ENCODE measurements around the gene AOAH. TPM values are rescaled to one million over a fixed set of nuclear protein-coding genes. Genes with fewer than 3 reads are reported as not detected.
"Not testable (repeated sequence)": the region's sequence is repeated elsewhere in the genome, so short reads cannot be mapped to it uniquely, and the experiment has no call there.

AOAH gene
- total RNA-seq, 1 donor from 2014 or later = 7.4 TPM

DNA sequence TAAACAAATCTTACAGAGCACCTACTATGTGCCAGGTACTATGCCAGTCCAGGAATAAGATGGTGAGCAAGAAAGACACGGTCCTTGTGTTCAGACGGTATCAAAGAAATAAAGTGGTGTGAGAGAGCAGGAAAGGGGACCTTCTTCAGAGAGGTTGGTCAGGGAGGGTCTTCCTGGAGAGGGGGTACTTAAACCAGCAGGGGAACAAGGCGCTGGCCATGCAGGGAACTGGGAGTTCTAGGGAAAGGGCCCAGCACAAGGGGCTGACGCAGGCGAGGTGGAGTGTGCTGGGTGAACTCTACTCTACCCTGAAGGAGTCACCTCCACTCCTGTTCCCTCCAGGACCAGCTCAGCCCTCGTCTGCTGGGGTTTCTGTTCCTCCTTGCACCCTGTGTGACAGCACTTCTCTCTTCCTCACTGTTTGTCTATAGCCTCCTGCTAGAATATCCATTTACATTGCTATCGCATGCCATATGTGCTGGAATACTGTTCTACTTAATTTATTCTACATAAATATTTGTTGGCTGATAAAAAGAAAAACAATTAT is 73.5 kb downstream of the AOAH start:
- H3K36me3 ChIP-seq = no peaks in the 10 kb centered on the region
- intact Hi-C loops (cut with DNase I) = no loop called here
- DNase-seq (ENCODE audit: extremely low spot score in 2 of 2) = peak in 1 of 2 donors; percentile 67
- H3K4me3 ChIP-seq = no peak overlapping the region
- H3K27me3 ChIP-seq = no peaks in the 10 kb centered on the region
- no peak overlapping the region for H3K27ac ChIP-seq
- H3K9me3 ChIP-seq = no peaks in the 10 kb centered on the region
- no peak for TF ChIP-seq POLR2AphosphoS5 (IDR thresholded peaks at IDR 0.05; ENCODE audit: insufficient read depth in 1 of 2, low read depth in 1 of 2)
- TF ChIP-seq, protein P1, sequence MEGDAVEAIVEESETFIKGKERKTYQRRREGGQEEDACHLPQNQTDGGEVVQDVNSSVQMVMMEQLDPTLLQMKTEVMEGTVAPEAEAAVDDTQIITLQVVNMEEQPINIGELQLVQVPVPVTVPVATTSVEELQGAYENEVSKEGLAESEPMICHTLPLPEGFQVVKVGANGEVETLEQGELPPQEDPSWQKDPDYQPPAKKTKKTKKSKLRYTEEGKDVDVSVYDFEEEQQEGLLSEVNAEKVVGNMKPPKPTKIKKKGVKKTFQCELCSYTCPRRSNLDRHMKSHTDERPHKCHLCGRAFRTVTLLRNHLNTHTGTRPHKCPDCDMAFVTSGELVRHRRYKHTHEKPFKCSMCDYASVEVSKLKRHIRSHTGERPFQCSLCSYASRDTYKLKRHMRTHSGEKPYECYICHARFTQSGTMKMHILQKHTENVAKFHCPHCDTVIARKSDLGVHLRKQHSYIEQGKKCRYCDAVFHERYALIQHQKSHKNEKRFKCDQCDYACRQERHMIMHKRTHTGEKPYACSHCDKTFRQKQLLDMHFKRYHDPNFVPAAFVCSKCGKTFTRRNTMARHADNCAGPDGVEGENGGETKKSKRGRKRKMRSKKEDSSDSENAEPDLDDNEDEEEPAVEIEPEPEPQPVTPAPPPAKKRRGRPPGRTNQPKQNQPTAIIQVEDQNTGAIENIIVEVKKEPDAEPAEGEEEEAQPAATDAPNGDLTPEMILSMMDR (IDR thresholded peaks at IDR 0.05) = no peak
- TF ChIP-seq POLR2A (IDR thresholded peaks at IDR 0.05) = no peak
- H3K4me1 ChIP-seq = no peaks in the 10 kb centered on the region

DNA sequence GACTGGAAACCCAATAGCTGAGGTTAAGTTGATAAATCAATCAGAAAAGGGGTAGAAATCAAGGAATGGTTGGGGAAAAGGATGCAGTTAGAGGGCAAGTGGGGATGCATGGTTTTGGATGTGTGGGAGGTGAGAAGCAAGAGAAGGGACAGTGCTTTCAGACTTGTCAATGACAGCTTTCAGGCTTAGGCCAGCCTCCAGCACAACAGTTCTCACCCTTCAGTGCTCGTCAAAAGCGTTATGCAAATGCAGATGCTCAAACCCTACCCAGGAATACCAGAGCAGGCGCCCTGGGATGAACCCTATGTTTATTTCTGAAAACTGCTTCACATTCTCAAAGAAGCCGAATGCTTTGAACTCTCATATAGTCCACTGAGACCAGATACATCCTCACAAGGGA is 74.0 kb downstream of the AOAH start:
- intact Hi-C loops (cut with DNase I) = no loop called here
- H3K4me3 ChIP-seq = no peak overlapping the region
- no peaks in the 10 kb centered on the region for H3K27me3 ChIP-seq
- no peak overlapping the region for H3K27ac ChIP-seq
- H3K36me3 ChIP-seq = no peaks in the 10 kb centered on the region
- H3K4me1 ChIP-seq = peaks cover 2% of the 10 kb centered on the region
- TF ChIP-seq POLR2AphosphoS5 (IDR thresholded peaks at IDR 0.05; ENCODE audit: insufficient read depth in 1 of 2, low read depth in 1 of 2) = no peak
- TF ChIP-seq, protein P1 (IDR thresholded peaks at IDR 0.05) = no peak
- TF ChIP-seq POLR2A (IDR thresholded peaks at IDR 0.05) = no peak
- peak in 1 of 2 donors; percentile 44 for DNase-seq (ENCODE audit: extremely low spot score in 2 of 2)
- no peaks in the 10 kb centered on the region for H3K9me3 ChIP-seq

DNA sequence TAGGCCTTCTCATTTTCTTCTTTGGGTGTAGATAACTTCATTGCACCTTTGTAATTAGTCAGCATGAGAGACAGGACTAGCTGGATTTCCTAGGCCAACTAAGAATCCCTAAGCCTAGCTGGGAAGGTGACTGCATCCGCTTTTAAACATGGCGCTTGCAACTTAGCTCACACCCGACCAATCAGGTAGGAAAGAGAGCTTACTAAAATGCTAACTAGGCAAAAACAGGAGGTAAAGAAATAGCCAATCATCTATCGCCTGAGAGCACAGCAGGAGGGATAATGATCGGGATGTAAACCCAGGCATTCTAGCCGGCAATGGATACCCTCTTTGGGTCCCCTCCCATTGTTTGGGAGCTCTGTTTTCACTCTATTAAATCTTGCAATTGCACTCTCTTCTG is 75.0 kb downstream of the AOAH start:
- H3K9me3 ChIP-seq; intact Hi-C loops (cut with DNase I); H3K36me3 ChIP-seq; H3K27ac ChIP-seq; H3K27me3 ChIP-seq; H3K4me1 ChIP-seq; H3K4me3 ChIP-seq: not testable (repeated sequence)
- DNase-seq (ENCODE audit: extremely low spot score in 2 of 2) = peak in 1 of 2 donors; percentile 47

DNA sequence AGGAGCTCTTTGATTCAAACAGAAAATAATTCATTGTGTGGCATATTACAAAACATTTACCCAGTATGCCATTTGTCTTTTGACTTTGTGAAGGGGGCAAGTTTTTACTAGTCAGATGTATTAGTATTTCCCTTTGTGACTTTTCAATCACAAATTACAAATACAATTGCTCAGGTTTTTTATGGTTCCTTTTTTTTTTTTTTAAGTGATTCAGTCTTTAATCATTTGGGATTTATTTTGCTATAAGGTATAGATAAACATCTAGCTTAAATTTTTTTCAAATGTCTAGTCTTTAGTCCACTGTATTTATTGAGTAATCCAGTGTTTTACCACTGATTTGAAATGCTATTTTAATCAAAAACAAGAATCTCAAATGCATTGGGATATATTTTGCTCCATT is 75.9 kb downstream of the AOAH start:
- no peak for TF ChIP-seq POLR2A (IDR thresholded peaks at IDR 0.05)
- TF ChIP-seq, protein P1 (IDR thresholded peaks at IDR 0.05) = no peak
- no peak for TF ChIP-seq POLR2AphosphoS5 (IDR thresholded peaks at IDR 0.05; ENCODE audit: insufficient read depth in 1 of 2, low read depth in 1 of 2)
- intact Hi-C loops (cut with DNase I) = no loop called here
- Histone ChIP-seq H3K27ac (no peak overlapping the region), H3K27me3 (no peaks in the 10 kb centered on the region), H3K4me1 (peaks cover 6% of the 10 kb centered on the region), H3K9me3 (no peaks in the 10 kb centered on the region), H3K36me3 (no peaks in the 10 kb centered on the region), H3K4me3 (no peak overlapping the region)
- no peak for DNase-seq (ENCODE audit: extremely low spot score in 2 of 2)

DNA sequence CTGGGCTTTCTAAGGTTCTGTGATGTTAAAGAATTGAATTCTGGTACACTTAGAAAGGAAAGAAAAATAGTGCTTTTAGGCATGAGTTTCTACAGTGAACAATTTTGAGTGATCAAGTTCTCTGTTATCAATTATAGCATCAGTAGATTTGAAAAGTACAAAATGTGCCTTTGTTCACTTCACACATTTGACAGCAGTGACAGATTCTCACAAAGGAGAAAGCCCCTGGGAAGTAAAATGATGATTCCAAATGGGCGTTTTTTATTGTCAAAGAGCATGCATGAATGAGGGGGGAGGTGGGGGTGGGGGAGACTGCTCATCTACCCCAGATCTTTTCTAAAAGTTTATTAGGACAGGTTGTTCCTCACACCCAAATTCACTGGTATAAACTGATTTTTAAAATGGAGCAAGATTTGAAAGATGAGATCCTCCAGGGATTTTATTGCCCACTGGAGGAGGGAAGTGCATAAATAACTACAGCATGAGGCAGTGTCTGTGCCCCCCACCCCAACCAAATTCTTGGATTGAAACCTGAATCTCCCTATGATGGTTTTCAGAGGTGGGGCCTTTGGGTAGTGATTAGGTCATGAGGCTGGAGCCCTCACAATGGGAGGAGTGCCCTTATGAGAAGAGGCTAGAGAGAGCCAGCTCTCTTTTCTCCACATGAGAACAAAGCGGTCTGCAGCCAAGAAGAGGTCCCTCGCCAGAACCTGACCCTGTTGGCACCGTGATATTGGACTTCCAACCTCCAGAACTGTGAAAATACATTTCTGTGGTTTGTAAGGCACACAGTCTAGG is 79.5 kb downstream of the AOAH start:
- DNase-seq (ENCODE audit: extremely low spot score in 2 of 2) = peak in 1 of 2 donors; percentile 83
- H3K4me3 ChIP-seq = no peak overlapping the region
- no peaks in the 10 kb centered on the region for H3K27me3 ChIP-seq
- H3K27ac ChIP-seq = no peak overlapping the region
- TF ChIP-seq POLR2A (IDR thresholded peaks at IDR 0.05) (no peak), POLR2AphosphoS5 (IDR thresholded peaks at IDR 0.05; ENCODE audit: insufficient read depth in 1 of 2, low read depth in 1 of 2) (no peak)
- TF ChIP-seq, protein P1 (IDR thresholded peaks at IDR 0.05) = no peak
- intact Hi-C loops (cut with DNase I) = no loop called here
- peaks cover 6% of the 10 kb centered on the region for H3K4me1 ChIP-seq
- no peaks in the 10 kb centered on the region for H3K36me3 ChIP-seq
- H3K9me3 ChIP-seq = no peaks in the 10 kb centered on the region
